Testis (tissue), 2 donors: ENCODE results near the gene MACROD2.

Source experiments
- POLR2A ChIP-seq: fragments of 450-650 bp; IDR thresholded peaks from one replicate; pipeline ENCODE4 v1.6.1; 2017; ENCODE audit warnings: antibody characterized with exemption, mild to moderate bottlenecking, moderate library complexity
- TF ChIP-seq, protein P1 (sequence below), 3 experiments: fragments of 450-650 bp in 2 of 3; fragments of 200-600 bp in 1 of 3; sonication (generic) in 1 of 3; IDR thresholded peaks; one replicate each; pipeline ENCODE4 v1.5.1; 2016 to 2019; ENCODE audit warnings: antibody characterized with exemption in 3 of 3, mild to moderate bottlenecking in 2 of 3, moderate library complexity in 1 of 3

DNA sequence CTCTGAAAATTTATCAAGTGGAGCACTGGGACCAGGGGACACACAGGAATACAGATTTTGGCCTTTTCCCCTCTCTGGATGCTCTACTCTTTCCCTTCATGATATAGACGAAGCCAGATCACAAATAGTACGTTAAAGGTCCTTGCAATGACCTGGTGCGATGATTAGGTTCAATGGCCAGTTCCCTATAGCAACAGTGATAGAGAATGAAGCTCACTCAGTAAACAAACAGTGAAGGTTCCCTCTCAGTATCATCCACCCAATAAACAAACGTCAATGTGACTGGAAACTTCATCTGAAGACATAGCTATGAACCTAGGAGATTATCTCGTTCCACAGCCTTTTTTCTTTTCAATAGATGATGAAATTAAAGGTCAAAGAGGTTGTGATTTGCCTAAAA lies 1981.7 kb downstream of the MACROD2 start:
- TF ChIP-seq, protein P1, sequence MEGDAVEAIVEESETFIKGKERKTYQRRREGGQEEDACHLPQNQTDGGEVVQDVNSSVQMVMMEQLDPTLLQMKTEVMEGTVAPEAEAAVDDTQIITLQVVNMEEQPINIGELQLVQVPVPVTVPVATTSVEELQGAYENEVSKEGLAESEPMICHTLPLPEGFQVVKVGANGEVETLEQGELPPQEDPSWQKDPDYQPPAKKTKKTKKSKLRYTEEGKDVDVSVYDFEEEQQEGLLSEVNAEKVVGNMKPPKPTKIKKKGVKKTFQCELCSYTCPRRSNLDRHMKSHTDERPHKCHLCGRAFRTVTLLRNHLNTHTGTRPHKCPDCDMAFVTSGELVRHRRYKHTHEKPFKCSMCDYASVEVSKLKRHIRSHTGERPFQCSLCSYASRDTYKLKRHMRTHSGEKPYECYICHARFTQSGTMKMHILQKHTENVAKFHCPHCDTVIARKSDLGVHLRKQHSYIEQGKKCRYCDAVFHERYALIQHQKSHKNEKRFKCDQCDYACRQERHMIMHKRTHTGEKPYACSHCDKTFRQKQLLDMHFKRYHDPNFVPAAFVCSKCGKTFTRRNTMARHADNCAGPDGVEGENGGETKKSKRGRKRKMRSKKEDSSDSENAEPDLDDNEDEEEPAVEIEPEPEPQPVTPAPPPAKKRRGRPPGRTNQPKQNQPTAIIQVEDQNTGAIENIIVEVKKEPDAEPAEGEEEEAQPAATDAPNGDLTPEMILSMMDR (IDR thresholded peaks at IDR 0.05): no peak
- no peak for TF ChIP-seq POLR2A
